ENCODE results near the gene GTPBP2. TPM values are rescaled to one million over a fixed set of nuclear protein-coding genes. Genes with fewer than 3 reads are reported as not detected.

The GTPBP2 gene
- polyA plus RNA-seq, 3 donors: 3.6 to 120 (median 4.9) TPM

- H3K27ac Mint-ChIP-seq: no peak overlapping the region
- Histone ChIP-seq H3K4me1 (ENCODE audit: control insufficient read depth in 1 of 2, insufficient read depth in 2 of 2, low read length in 2 of 2) (no peaks in the 10 kb centered on the region), H3K9me3 (replicated peaks in 1 of 2; ENCODE audit: control insufficient read depth in 1 of 2, insufficient read depth in 1 of 2, low read length in 2 of 2) (no peaks in the 10 kb centered on the region), H3K27me3 (ENCODE audit: control insufficient read depth in 2 of 2, insufficient read depth in 2 of 2, low read length in 2 of 2) (no peaks in the 10 kb centered on the region), H3K79me2 (ENCODE audit: insufficient read depth, low read length) (no peaks in the 10 kb centered on the region), H3K27ac (ENCODE audit: low read depth in 1 of 2, low read length in 2 of 2) (no peak overlapping the region), H3K36me3 (replicated peaks in 1 of 2; ENCODE audit: control insufficient read depth in 1 of 2, insufficient read depth in 2 of 2, low read length in 2 of 2) (peaks cover 88 to 100% of the 10 kb centered on the region in 2 donors), H3K4me2 (replicated peaks; ENCODE audit: extremely low read depth, low read length, poor library complexity, severe bottlenecking) (no peak overlapping the region), H3K9ac (ENCODE audit: insufficient read depth, low read length, poor library complexity, severe bottlenecking) (no peak overlapping the region), H3K4me3 (replicated peaks in 1 of 3; ENCODE audit: low read depth in 2 of 3, low read length in 3 of 3) (no peak overlapping the region), H2AFZ (ENCODE audit: insufficient read depth, low read depth, low read length, poor library complexity, severe bottlenecking) (no peak overlapping the region), H4K20me1 (ENCODE audit: insufficient read depth, low read length) (peaks cover 19% of the 10 kb centered on the region)
- peaks cover 87 to 100% of the 10 kb centered on the region in 2 donors for H3K36me3 Mint-ChIP-seq
- no peak for DNase-seq
- no peak for TF ChIP-seq CTCF (IDR thresholded peaks at IDR 0.05)
- H3K4me1 Mint-ChIP-seq: no peaks in the 10 kb centered on the region
- H3K4me3 Mint-ChIP-seq: no peak overlapping the region
- H3K9me3 Mint-ChIP-seq: no peaks in the 10 kb centered on the region
- intact Hi-C loops (cut with micrococcal nuclease): no loop called here
- WGBS (ENCODE audit: insufficient coverage): 100% methylated on average over 8 of the region's 8 CpGs
- peaks cover 1 to 2% (median 1%) of the 10 kb centered on the region in 3 donors for H3K27me3 Mint-ChIP-seq (ENCODE audit: low read depth in 3 of 3)
Observed at GRCh38 chr6:43674921-43675320, 45.9 kb upstream of the GTPBP2 start.

- peak overlapping the region in 1 of 7 donors; percentile 36 for H3K27ac Mint-ChIP-seq
Observed at GRCh38 chr6:43674291-43674690, 45.2 kb upstream of the GTPBP2 start.

More at GRCh38 chr6:43674291-43674690, 45.2 kb upstream of the GTPBP2 start:
- Histone ChIP-seq H3K27me3 (ENCODE audit: control insufficient read depth in 2 of 2, insufficient read depth in 2 of 2, low read length in 2 of 2) (no peaks in the 10 kb centered on the region), H3K79me2 (ENCODE audit: insufficient read depth, low read length) (no peaks in the 10 kb centered on the region), H3K27ac (ENCODE audit: low read depth in 1 of 2, low read length in 2 of 2) (no peak overlapping the region), H4K20me1 (ENCODE audit: insufficient read depth, low read length) (peaks cover 15% of the 10 kb centered on the region), H3K4me2 (replicated peaks; ENCODE audit: extremely low read depth, low read length, poor library complexity, severe bottlenecking) (no peak overlapping the region), H3K4me3 (replicated peaks in 1 of 3; ENCODE audit: low read depth in 2 of 3, low read length in 3 of 3) (no peak overlapping the region), H3K9ac (ENCODE audit: insufficient read depth, low read length, poor library complexity, severe bottlenecking) (no peak overlapping the region), H3K36me3 (replicated peaks in 1 of 2; ENCODE audit: control insufficient read depth in 1 of 2, insufficient read depth in 2 of 2, low read length in 2 of 2) (peaks cover 82 to 96% of the 10 kb centered on the region in 2 donors), H3K4me1 (ENCODE audit: control insufficient read depth in 1 of 2, insufficient read depth in 2 of 2, low read length in 2 of 2) (no peaks in the 10 kb centered on the region), H3K9me3 (replicated peaks in 1 of 2; ENCODE audit: control insufficient read depth in 1 of 2, insufficient read depth in 1 of 2, low read length in 2 of 2) (no peaks in the 10 kb centered on the region), H2AFZ (ENCODE audit: insufficient read depth, low read depth, low read length, poor library complexity, severe bottlenecking) (no peak overlapping the region)
- no peak for TF ChIP-seq CTCF (IDR thresholded peaks at IDR 0.05)
- Mint-ChIP-seq H3K9me3 (no peaks in the 10 kb centered on the region), H3K27me3 (ENCODE audit: low read depth in 3 of 3) (peaks cover 1 to 2% (median 1%) of the 10 kb centered on the region in 3 donors), H3K4me1 (no peaks in the 10 kb centered on the region), H3K36me3 (peaks cover 83 to 99% of the 10 kb centered on the region in 2 donors), H3K4me3 (no peak overlapping the region)
- DNase-seq: no peak
- WGBS (ENCODE audit: insufficient coverage): no CpG with 5 or more reads among the region's 2 CpGs
- intact Hi-C loops (cut with micrococcal nuclease): no loop called here
